Measurements from ENCODE around the gene APOBEC3A. TPM values are rescaled to one million over a fixed set of nuclear protein-coding genes. Genes with fewer than 3 reads are reported as not detected.

The APOBEC3A gene
- polyA plus RNA-seq, 1 of the 3 experiments (the other 2 are of a cell fraction), result not detected

DNA sequence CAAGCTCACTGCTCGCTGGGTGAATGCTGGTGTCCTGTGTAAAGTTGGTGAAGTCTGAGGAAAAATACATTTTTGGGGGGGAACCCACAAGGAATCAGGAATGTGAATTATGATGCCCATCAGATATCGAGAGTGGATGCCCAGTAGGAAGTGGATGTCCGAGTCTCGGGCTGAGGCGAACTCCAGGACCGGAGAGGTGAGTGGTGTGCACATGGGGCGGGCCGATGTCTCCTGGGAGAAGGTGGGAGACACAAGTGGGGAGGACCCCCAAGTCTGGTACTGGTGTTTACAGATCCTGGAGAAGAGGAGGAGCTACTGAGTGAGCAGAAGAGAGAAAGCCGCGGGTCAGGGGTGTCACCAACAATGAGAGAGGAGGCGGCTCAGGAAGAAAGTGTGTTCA lies 19.2 kb upstream of the APOBEC3A start:
- CTCF ChIA-PET, result interaction anchor here (1.3 to 1.8 kb wide), 4 partner anchors 9 to 183 kb away, joined by 4 to 7 read pairs (median 4); no protein-coding TSS in a partner anchor
- no peak for DNase-seq
- Histone ChIP-seq H3K79me2 (ENCODE audit: insufficient read depth) (no peaks in the 10 kb centered on the region), H3K9me2 (no peaks in the 10 kb centered on the region), H2AFZ (ENCODE audit: low read depth) (no peak overlapping the region), H3K27me3 (ENCODE audit: insufficient read depth) (no peaks in the 10 kb centered on the region; the same call in 1 of the 2 replicates), H3K36me3 (replicated peaks in 1 of 2; ENCODE audit: control insufficient read depth in 1 of 2, insufficient read depth in 2 of 2, low read length in 1 of 2) (no peaks in the 10 kb centered on the region), H3K9me3 (no peaks in the 10 kb centered on the region), H3K4me1 (ENCODE audit: control insufficient read depth in 1 of 2, insufficient read depth in 2 of 2, low read depth in 1 of 2, low read length in 1 of 2) (no peaks in the 10 kb centered on the region; a peak in 1 of 4 replicates), H3K4me2 (no peak overlapping the region), H4K20me1 (ENCODE audit: insufficient read depth) (no peaks in the 10 kb centered on the region), H3K27ac (ENCODE audit: low read depth in 2 of 2, low read length in 1 of 2) (no peak overlapping the region), H3K4me3 (ENCODE audit: low read depth in 2 of 2, low read length in 1 of 2) (no peak overlapping the region), H3K9ac (no peak overlapping the region), H3F3A (replicated peaks; ENCODE audit: insufficient read depth) (no peaks in the 10 kb centered on the region)
- POLR2A ChIA-PET, result no interaction called here
- 78% methylated on average over 11 of the region's 11 CpGs for WGBS (ENCODE audit: low lambda C conversion rate)
- TF ChIP-seq MEF2A (IDR thresholded peaks at IDR 0.05; ENCODE audit: borderline replicate concordance, low read depth), result no peak
- TF ChIP-seq TAF1 (IDR thresholded peaks at IDR 0.05; ENCODE audit: borderline replicate concordance, low read depth, low read length), result no peak
- no peak for TF ChIP-seq TCF12 (IDR thresholded peaks at IDR 0.05)
- no peak for TF ChIP-seq JUND (IDR thresholded peaks at IDR 0.05)
- no peak for TF ChIP-seq GABPA (IDR thresholded peaks at IDR 0.05; ENCODE audit: low read depth)
- TF ChIP-seq SIN3A (IDR thresholded peaks at IDR 0.05; ENCODE audit: borderline replicate concordance, low read depth, low read length), result no peak
- TF ChIP-seq, protein P1, sequence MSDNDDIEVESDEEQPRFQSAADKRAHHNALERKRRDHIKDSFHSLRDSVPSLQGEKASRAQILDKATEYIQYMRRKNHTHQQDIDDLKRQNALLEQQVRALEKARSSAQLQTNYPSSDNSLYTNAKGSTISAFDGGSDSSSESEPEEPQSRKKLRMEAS (IDR thresholded peaks at IDR 0.05; ENCODE audit: low read depth), result no peak
- TF ChIP-seq SMC3 (IDR thresholded peaks at IDR 0.05; ENCODE audit: low read depth, low read length), result no peak
- no peak for TF ChIP-seq FOSL2 (IDR thresholded peaks at IDR 0.05; ENCODE audit: borderline replicate concordance, low read depth)
- TF ChIP-seq, protein P2, sequence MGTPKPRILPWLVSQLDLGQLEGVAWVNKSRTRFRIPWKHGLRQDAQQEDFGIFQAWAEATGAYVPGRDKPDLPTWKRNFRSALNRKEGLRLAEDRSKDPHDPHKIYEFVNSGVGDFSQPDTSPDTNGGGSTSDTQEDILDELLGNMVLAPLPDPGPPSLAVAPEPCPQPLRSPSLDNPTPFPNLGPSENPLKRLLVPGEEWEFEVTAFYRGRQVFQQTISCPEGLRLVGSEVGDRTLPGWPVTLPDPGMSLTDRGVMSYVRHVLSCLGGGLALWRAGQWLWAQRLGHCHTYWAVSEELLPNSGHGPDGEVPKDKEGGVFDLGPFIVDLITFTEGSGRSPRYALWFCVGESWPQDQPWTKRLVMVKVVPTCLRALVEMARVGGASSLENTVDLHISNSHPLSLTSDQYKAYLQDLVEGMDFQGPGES (IDR thresholded peaks at IDR 0.05; ENCODE audit: low read depth, low read length), result no peak
- no peak for TF ChIP-seq TEAD4 (IDR thresholded peaks at IDR 0.05; ENCODE audit: borderline replicate concordance, insufficient read depth)
- no peak for TF ChIP-seq GATA2 (CRISPR knock-in tag; IDR thresholded peaks at IDR 0.05)
- no peak for TF ChIP-seq RAD21 (IDR thresholded peaks at IDR 0.05; ENCODE audit: low read length)

DNA sequence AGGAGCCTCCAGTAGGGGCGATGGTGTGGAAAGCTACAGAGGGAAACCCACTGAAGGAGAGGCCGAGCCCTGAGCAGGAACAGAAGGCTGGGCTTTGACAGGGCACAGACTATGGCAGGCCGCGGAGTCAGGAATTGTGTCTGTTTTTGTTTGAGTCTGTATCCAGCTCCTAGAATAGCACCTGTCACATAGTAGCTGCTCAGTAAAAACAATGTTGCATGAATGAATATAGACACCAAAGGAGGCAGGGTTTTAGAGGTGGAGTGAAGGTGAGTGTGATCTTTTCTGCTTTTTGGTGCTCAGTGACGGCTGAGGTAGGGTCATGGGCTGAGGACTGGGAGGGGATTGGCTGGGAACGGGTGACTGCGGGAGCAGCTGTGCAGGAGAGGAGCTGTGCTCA lies 18.5 kb upstream of the APOBEC3A start:
- Histone ChIP-seq H3K27me3 (ENCODE audit: insufficient read depth) (no peaks in the 10 kb centered on the region; the same call in 1 of the 2 replicates), H3F3A (replicated peaks; ENCODE audit: insufficient read depth) (no peaks in the 10 kb centered on the region), H3K27ac (ENCODE audit: low read depth in 2 of 2, low read length in 1 of 2) (no peak overlapping the region), H3K9me3 (no peaks in the 10 kb centered on the region), H3K79me2 (ENCODE audit: insufficient read depth) (no peaks in the 10 kb centered on the region), H3K4me2 (no peak overlapping the region), H3K4me3 (ENCODE audit: low read depth in 2 of 2, low read length in 1 of 2) (no peak overlapping the region), H2AFZ (ENCODE audit: low read depth) (no peak overlapping the region), H3K36me3 (replicated peaks in 1 of 2; ENCODE audit: control insufficient read depth in 1 of 2, insufficient read depth in 2 of 2, low read length in 1 of 2) (no peaks in the 10 kb centered on the region), H3K9me2 (no peaks in the 10 kb centered on the region), H3K4me1 (ENCODE audit: control insufficient read depth in 1 of 2, insufficient read depth in 2 of 2, low read depth in 1 of 2, low read length in 1 of 2) (no peaks in the 10 kb centered on the region; a peak in 1 of 4 replicates), H3K9ac (no peak overlapping the region), H4K20me1 (ENCODE audit: insufficient read depth) (no peaks in the 10 kb centered on the region)
- CTCF ChIA-PET, result interaction anchor here (1.3 to 1.8 kb wide), 4 partner anchors 10 to 183 kb away, joined by 4 to 7 read pairs (median 4); no protein-coding TSS in a partner anchor
- 40% methylated on average over 3 of the region's 7 CpGs for WGBS (ENCODE audit: low lambda C conversion rate)
- TF ChIP-seq EZH2phosphoT487 (IDR thresholded peaks at IDR 0.05; ENCODE audit: borderline replicate concordance, low read depth) (no peak), EP300 (IDR thresholded peaks at IDR 0.05; ENCODE audit: borderline replicate concordance in 1 of 2, low read depth in 1 of 2, low read length in 1 of 2) (no peak), FOXM1 (IDR thresholded peaks at IDR 0.05; ENCODE audit: low read depth) (no peak), JUND (IDR thresholded peaks at IDR 0.05) (no peak), YY1 (IDR thresholded peaks at IDR 0.05; ENCODE audit: low read depth) (no peak), SIN3A (IDR thresholded peaks at IDR 0.05; ENCODE audit: borderline replicate concordance, low read depth, low read length) (no peak), RCOR1 (IDR thresholded peaks at IDR 0.05; ENCODE audit: low read length) (no peak), GATA2 (CRISPR knock-in tag; IDR thresholded peaks at IDR 0.05) (no peak), RXRA (IDR thresholded peaks at IDR 0.05; ENCODE audit: borderline replicate concordance, low read depth) (no peak), TCF12 (IDR thresholded peaks at IDR 0.05) (no peak), FOXJ3 (CRISPR knock-in tag; IDR thresholded peaks at IDR 0.05) (no peak), TEAD4 (IDR thresholded peaks at IDR 0.05; ENCODE audit: borderline replicate concordance, insufficient read depth) (no peak)
- TF ChIP-seq, protein P3, sequence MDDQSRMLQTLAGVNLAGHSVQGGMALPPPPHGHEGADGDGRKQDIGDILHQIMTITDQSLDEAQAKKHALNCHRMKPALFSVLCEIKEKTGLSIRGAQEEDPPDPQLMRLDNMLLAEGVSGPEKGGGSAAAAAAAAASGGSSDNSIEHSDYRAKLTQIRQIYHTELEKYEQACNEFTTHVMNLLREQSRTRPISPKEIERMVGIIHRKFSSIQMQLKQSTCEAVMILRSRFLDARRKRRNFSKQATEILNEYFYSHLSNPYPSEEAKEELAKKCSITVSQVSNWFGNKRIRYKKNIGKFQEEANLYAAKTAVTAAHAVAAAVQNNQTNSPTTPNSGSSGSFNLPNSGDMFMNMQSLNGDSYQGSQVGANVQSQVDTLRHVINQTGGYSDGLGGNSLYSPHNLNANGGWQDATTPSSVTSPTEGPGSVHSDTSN (IDR thresholded peaks at IDR 0.05), result no peak
- POLR2A ChIA-PET, result no interaction called here
- no peak for DNase-seq
